GM21529 (cell line): ENCODE data around the gene CTCF.

ENCODE experiments used
- ATAC-seq: cut with Tn5 transposase; IDR thresholded peaks from one replicate; pipeline ENCODE4 v1.9.1; 2021; ENCODE audit not compliant: unreplicated experiment

Gene CTCF

GRCh38 chr16:67593288-67593687 lies 31.0 kb downstream of the CTCF start:
- ATAC-seq, result no peak

DNA sequence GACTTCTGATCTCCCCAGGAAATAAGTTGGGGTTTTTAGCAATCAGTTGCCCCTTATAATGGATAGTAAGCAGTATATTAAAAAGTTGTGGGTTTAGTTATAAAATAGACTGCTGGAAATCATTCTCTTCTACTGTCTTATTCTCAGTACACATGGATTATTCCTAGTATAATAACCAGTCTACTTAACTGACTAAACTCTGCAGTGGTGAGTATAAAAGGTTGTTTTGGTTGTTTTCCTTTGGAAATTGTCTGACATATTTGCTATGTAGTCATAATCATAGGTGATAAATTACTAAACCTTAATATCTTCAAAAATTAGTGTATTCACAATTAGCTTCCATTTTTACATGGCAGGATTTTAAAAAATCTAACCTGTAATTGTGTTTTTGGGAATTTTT lies 31.4 kb downstream of the CTCF start:
- ATAC-seq, result no peak

- no peak for ATAC-seq
Observed at GRCh38 chr16:67594256-67594915, 32.1 kb downstream of the CTCF start.

- ATAC-seq, result no peak
Observed at GRCh38 chr16:67594956-67595355, 32.6 kb downstream of the CTCF start.

- ATAC-seq, result no peak
Observed at GRCh38 chr16:67598527-67598926, 36.2 kb downstream of the CTCF start.

DNA sequence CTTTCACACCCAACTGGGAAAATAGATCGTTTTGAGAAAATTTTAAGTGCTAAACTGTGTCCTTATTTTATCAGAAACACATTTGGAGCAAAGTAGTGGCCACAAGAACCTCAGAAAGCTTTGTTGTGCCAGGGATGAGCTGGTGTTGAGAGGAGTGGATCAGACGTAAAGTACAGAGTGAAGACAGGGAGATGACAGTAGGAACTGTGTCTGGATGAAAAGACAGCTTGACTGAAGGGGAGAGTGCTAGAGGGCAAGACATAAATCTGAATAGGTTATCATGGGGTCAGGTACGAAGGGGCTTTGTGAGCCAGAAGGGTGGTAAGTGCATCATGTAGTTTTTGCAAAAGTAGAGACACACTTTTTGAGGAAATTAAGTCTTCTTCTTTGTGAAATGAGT lies 43.3 kb downstream of the CTCF start:
- ATAC-seq, result no peak

- no peak for ATAC-seq
Observed at GRCh38 chr16:67606632-67607031, 44.3 kb downstream of the CTCF start.

GRCh38 chr16:67608364-67608763 lies 46.0 kb downstream of the CTCF start:
- no peak for ATAC-seq

GRCh38 chr16:67613808-67614207 lies 51.5 kb downstream of the CTCF start:
- ATAC-seq, result no peak

DNA sequence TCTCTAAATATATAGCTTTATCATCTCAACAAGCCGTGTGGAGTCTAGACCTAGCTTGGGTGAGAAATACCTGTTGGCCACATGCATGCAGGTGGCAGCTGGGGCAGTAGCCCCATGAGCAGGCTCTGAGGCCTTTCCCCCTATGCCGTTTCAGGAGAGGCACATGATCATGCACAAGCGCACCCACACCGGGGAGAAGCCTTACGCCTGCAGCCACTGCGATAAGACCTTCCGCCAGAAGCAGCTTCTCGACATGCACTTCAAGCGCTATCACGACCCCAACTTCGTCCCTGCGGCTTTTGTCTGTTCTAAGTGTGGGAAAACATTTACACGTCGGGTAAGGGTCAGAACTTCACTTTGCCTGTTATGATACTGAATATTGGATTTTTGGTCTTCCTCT lies 65.9 kb downstream of the CTCF start:
- ATAC-seq, result no peak

DNA sequence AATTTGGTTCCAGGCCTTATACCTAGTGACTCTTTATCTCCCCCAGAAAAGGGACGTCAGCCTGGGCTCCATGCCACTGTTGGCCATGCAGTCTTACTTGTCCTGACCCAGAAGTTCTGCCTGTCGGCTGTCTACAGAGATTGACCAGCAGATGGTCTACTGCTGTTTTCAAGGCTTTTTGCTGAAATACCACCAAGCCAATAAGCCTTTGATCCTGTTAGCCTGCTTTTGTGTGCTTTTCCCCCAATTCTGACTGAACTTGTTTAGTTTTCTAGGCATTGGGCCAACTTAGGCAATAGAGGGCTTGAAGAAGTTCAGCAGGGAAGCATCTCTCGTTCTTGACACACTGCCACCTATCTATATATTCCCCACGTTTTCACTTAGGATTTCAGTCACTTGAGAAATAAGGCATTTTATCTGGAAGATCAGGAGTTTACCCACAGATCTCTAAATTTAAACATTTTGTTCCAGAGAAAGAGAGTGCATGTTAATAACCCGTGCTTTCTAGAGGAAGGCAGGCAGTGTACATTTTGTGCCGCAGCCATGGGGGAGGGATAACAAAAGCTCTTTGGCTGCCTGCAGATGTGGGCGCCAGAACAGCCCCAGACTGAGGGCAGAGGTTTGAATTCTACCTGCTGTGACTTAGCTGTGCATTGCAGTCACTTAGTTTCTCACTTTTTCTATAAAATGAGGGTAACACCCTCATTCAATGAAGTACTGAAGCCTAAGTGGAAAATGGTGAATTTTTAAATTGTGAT lies 70.3 kb downstream of the CTCF start:
- no peak for ATAC-seq

- ATAC-seq, result no peak
Observed at GRCh38 chr16:67636713-67637112, 74.4 kb downstream of the CTCF start.

GRCh38 chr16:67637625-67638024 lies 75.3 kb downstream of the CTCF start:
- ATAC-seq, result no peak

DNA sequence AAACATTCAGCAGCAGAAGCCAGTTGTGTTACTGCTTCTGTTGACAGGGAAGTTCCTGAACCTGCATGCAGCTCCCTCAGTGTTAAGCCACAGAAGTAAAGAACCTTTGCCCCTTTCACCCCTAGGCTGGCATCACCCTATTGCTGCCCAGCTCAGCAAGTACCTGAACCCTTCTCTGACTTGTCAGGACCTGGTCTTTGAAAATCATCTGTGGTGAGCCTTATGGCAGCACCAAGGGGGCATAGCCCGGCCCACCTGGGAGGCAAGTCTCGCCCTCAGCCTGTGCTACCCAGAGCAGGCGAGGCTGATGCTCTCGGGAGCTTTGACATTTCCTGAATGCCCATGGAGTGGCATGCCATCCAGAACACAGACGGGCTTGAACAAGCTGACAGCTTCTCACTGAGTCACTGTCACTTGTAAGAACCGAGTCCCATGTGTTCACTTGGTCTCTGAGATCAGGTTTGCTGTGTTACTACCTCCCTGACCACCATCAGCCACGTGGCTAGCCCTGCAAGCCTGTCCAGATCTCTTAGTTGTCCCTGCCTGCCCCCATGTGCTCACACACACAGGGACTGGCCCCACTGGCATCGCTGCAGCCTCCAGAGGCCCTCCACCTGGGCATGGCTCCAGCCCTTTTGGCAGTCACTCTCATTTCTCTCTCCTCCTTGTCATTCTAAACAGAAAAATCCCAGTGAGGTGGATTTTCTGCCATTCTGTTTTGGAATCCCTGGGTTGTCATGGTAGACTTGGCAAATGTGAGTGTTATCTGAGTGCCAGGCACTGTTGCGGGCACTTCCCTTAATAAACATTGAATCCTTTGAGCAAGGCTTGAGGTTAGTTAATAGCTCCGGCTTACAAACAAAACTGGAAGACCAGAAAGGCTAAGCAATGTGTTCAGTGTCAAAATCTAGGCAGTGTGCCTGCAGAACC lies 79.7 kb downstream of the CTCF start:
- ATAC-seq, result no peak

GRCh38 chr16:67644038-67644437 lies 81.7 kb downstream of the CTCF start:
- no peak for ATAC-seq

- no peak for ATAC-seq
Observed at GRCh38 chr16:67645397-67646121, 83.2 kb downstream of the CTCF start.

GRCh38 chr16:67647111-67647651 lies 84.9 kb downstream of the CTCF start:
- no peak for ATAC-seq

DNA sequence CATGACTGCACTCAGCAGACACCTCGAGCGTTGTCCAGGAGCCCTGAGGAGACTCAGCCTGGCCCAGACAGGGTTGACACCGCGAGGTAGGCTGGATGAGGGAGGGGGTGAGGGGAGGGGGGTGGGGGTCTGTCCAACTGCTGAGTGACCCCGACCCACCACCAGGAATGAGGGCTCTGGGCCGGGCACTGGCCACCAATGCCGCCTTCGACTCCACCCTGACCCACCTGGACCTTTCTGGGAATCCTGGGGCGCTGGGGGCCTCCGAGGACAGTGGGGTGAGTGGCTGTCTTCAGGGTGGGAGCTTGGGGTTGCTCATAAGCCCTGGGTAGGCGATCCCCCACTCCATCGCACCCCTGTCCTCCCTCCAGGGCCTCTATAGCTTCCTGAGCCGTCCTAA lies 85.4 kb downstream of the CTCF start:
- ATAC-seq, result no peak

- no peak for ATAC-seq
Observed at GRCh38 chr16:67648088-67648763, 85.9 kb downstream of the CTCF start.

GRCh38 chr16:67648764-67649407 lies 86.6 kb downstream of the CTCF start:
- ATAC-seq, result no peak
